ENCODE data around the gene PTGES2. TPM values are rescaled to one million over a fixed set of nuclear protein-coding genes. Genes with fewer than 3 reads are reported as not detected.

PTGES2 gene
- total RNA-seq, 2 experiments from 2014 or later = 43.4 to 43.6 TPM

DNA sequence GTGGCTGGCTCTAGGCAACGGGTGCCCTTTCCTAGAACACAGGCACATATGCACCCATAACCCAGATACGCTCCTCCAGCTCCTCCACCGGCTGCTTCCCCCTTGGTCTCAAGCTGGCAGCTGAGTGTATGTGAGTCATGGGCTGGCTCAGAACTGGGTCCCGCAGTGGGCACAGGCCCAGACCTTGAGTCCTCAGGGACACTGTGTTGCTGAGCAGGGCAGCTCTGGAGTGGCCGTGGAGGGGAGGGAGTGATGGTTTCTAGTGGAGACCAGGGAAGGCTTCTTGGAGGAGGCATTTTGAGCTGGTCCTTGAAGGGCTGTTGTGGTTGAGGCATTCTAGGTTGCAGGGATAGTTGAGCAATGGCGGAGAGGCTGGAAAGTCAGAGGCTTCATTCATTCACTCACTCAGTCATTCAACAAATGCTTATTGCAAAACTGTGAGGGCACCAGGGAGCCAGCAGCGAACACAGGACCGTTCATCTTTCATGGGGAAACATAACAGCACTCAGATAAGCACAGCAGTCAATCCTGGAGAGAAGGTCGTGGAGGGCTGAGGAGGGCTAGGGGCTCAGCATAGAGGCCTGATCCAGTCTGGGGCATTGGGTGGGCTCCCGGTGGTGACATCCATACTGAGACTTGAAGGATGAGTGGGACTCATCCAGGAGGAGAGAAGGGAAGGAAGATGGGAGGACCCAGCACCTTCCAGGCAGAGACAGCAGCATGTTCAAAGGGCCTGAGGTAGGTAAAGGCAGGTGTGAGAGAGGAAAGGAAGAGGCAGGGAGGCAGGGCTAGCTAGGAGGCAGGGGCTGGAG is 34.9 kb upstream of the PTGES2 start:
- Mint-ChIP-seq H3K9me3 (no peaks in the 10 kb centered on the region), H3K36me3 (peaks cover 20% of the 10 kb centered on the region), H3K4me3 (no peak overlapping the region), H3K27ac (peak overlapping the region; percentile 64), H3K27me3 (no peaks in the 10 kb centered on the region), H3K4me1 (ENCODE audit: low read depth) (peaks cover 24% of the 10 kb centered on the region)
- no peak for DNase-seq
- POLR2A ChIA-PET = interaction anchor here (4.1 kb wide), 1 partner anchor 29 kb away, joined by 19 read pairs; the partner anchor contains the start of gene CIZ1
- CTCF ChIA-PET = interaction anchor here (0.8 to 1.5 kb wide), 2 partner anchors 12 to 28 kb away, joined by 3 read pairs; no protein-coding TSS in a partner anchor
- intact Hi-C loops (cut with micrococcal nuclease) = no loop called here

DNA sequence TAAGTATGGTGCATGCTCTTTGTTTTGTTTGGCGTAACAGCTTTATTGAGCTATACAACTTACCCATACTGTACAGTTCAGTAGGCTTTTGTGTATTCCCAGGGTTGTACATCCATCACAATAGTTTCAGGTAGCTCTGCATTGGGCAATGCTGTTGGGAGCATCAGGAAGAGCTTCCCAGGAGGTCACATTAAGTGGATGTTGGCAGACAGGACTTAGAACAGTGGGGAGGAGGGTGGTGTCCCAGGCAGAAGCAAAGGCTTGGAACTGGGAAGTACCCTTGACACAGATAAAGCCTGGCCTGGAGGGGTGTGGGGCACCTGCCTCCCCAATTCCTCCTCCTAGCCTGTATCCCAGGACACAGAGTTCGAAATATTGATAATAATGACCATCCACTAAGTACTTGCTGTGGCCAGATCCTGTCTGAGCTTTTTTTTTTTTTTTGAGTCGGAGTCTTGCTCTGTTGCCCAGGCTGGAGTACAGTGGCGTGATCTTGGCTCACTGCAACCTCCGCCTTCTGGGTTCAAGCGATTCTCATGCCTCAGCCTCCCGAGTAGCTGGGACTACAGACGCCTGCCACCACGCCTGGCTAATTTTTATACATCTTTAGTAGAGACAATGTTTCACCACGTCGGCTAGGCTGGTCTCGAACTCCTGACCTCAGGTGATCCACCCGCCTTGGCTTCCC is 33.8 kb upstream of the PTGES2 start:
- peaks cover 24% of the 10 kb centered on the region for H3K4me1 Mint-ChIP-seq (ENCODE audit: low read depth)
- H3K9me3 Mint-ChIP-seq = no peaks in the 10 kb centered on the region
- no peak overlapping the region for H3K27ac Mint-ChIP-seq
- H3K4me3 Mint-ChIP-seq = peak overlapping the region; percentile 74
- CTCF ChIA-PET = interaction anchor here (1.2 to 2.7 kb wide), 3 partner anchors 29 to 218 kb away, joined by 3 to 9 read pairs (median 7); no protein-coding TSS in a partner anchor
- intact Hi-C loops (cut with micrococcal nuclease) = no loop called here
- H3K36me3 Mint-ChIP-seq = peaks cover 13% of the 10 kb centered on the region
- POLR2A ChIA-PET = interaction anchor here (0.7 to 4.1 kb wide), 3 partner anchors 30 to 290 kb away, joined by 3 to 19 read pairs (median 4); partner anchors contain the start of genes CIZ1 and PTGES2
- DNase-seq = no peak
- H3K27me3 Mint-ChIP-seq = no peaks in the 10 kb centered on the region

DNA sequence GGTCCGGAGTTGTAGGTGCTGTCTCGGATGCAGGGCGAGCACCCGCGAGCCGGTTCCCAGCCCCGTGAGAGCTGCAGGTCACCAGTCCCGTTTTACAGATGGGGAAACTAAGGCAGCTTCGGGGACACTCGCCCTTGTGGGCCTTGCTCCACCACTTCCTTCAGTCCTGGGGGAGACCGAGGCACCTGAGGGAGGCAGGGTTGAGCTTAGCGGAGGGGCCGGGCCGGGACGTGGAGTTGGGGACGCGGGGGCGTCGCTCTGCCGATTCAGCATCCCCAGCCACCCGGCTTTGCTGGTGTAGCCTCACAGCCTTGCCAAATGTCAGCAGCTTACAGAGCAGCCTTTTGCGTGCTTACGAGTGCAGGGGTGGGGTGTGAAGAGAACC is 33.1 kb upstream of the PTGES2 start:
- CTCF ChIA-PET = interaction anchor here (0.6 to 2.7 kb wide), 6 partner anchors 13 to 217 kb away, joined by 3 to 9 read pairs (median 4); no protein-coding TSS in a partner anchor
- Mint-ChIP-seq H3K4me1 (ENCODE audit: low read depth) (peaks cover 24% of the 10 kb centered on the region), H3K36me3 (peaks cover 10% of the 10 kb centered on the region), H3K27me3 (no peaks in the 10 kb centered on the region), H3K27ac (peak overlapping the region; percentile 79), H3K9me3 (no peaks in the 10 kb centered on the region), H3K4me3 (peak overlapping the region; percentile 74)
- intact Hi-C loops (cut with micrococcal nuclease) = loop anchor here (1.0 kb wide), 3 partner anchors 32 to 116 kb away; partner anchors contain the start of genes DNM1, GOLGA2 and SWI5
- peak; percentile 70 for DNase-seq
- POLR2A ChIA-PET = interaction anchor here (0.7 to 4.1 kb wide), 2 partner anchors 31 to 33 kb away, joined by 4 to 19 read pairs; partner anchors contain the start of genes CIZ1 and PTGES2

DNA sequence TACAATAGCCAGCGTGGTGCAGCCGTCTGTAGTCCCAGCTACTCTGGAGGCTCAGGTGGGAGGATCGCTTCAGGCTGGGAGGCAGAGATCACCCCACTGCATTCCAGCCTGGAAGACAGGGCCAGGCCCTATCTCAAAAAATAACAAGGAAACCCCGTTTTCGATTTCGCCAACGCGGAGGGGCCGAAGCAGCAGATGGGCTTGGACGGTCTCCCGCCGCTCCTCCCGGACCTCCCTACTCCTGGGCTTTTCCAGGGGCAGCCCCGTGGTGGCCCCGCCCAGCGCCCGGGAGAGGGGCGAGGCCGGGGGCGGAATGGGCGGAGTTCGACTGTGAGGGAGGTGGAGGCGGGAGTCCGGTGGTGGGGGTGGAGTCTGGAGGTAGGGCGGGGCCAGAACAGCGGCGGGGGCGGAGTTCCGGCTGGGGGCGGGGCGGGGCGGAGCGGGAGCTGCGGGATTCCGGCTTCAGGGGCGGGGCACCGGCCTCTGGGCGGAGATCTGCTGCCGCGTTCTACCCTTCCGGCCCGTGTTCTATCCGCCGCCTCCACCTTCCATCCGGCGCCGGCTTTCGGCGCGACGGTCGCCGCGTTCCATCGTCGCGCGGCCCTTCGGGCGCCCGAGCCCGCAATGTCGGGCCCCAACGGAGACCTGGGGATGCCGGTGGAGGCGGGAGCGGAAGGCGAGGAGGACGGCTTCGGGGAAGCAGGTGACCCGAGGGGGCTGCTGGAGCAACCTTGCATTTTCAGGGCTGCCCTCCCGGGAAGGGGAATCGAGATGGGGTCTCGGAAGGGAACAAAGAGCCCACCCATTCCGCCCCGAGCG is 32.5 kb upstream of the PTGES2 start, which contains the start of gene BBLN:
Gene BBLN, plus strand, starts transcription at position 482 of the 819 bp plus-strand sequence. Its CDS starts 143 bp downstream, at position 625.
- intact Hi-C loops (cut with micrococcal nuclease) = loop anchor here (1.0 kb wide), 3 partner anchors 32 to 116 kb away; partner anchors contain the start of genes DNM1, GOLGA2 and SWI5
- Mint-ChIP-seq H3K4me1 (ENCODE audit: low read depth) (peaks cover 24% of the 10 kb centered on the region), H3K36me3 (peaks cover 10% of the 10 kb centered on the region), H3K27ac (peak within 1 kb of the TSS; percentile 82), H3K27me3 (no peaks in the 10 kb centered on the region), H3K9me3 (no peaks in the 10 kb centered on the region), H3K4me3 (peak within 1 kb of the TSS; percentile 74)
- ChIA-PET CTCF (interaction anchor here (0.6 to 2.7 kb wide), 10 partner anchors 13 to 425 kb away, joined by 3 to 9 read pairs (median 4); partner anchors contain the start of gene TOR2A), POLR2A (interaction anchor here (0.7 to 4.1 kb wide), 3 partner anchors 24 to 33 kb away, joined by 4 to 19 read pairs (median 4); partner anchors contain the start of genes CIZ1 and PTGES2)
- peak; percentile 97 for DNase-seq

DNA sequence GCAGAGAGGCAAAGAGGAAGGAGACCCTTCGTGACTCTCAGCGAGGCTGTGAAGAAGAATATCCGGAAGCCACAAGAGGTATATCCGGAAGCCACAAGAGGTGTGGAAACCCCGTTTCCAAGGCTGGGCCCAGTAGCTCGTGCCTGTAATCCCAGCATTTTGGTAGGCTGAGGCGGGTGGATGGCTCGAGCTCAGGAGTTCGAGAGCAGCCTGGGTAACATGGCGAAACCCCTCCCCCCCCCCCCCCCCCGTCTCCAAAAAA is 31.9 kb upstream of the PTGES2 start:
- ChIA-PET POLR2A (interaction anchor here (1.2 to 4.1 kb wide), 2 partner anchors 25 to 32 kb away, joined by 4 to 19 read pairs; partner anchors contain the start of gene CIZ1), CTCF (interaction anchor here (0.7 to 2.7 kb wide), 7 partner anchors 28 to 425 kb away, joined by 3 to 9 read pairs (median 4); partner anchors contain the start of gene TOR2A)
- H3K4me1 Mint-ChIP-seq (ENCODE audit: low read depth) = peaks cover 24% of the 10 kb centered on the region
- H3K27me3 Mint-ChIP-seq = no peaks in the 10 kb centered on the region
- peak overlapping the region; percentile 82 for H3K27ac Mint-ChIP-seq
- peak; percentile 74 for DNase-seq
- H3K9me3 Mint-ChIP-seq = no peaks in the 10 kb centered on the region
- H3K36me3 Mint-ChIP-seq = peaks cover 10% of the 10 kb centered on the region
- intact Hi-C loops (cut with micrococcal nuclease) = no loop called here
- peak overlapping the region; percentile 74 for H3K4me3 Mint-ChIP-seq

DNA sequence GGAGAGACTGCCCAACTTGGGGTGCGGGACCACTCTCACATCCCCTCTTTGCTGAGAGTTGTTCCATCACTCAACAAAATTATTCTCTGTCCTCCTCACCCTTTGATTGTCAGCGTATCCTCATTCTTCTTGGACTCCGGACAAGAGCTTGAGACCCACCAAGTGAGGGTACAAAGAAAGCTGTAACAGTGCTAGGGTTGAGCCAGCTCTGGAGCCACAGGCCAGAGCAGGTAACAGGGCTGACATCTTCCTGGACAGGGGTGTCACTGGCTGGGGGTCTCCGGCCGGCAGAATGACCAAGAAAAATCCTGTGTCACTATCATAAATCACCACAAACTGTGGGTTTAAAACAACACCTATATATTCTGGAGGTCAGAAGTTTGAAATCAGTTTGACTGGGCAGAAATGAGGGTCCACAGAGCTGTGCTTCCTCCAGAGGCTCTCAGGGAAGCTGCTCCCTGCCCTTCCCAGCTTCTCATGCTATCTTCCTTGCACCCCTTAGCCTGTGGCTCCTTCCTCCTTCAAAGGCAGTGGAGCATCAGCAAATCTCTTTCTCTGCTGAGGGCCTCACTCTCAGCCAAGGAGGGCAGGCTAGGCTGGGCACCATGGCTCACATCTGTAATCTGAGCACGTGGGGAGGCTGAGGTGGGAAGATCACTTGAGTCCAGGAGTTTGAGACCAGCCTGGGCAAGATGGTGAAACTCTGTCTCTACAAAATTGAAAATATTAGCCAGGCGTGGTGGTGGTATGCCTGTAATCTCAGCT is 28.4 kb upstream of the PTGES2 start:
- intact Hi-C loops (cut with micrococcal nuclease) = no loop called here

DNA sequence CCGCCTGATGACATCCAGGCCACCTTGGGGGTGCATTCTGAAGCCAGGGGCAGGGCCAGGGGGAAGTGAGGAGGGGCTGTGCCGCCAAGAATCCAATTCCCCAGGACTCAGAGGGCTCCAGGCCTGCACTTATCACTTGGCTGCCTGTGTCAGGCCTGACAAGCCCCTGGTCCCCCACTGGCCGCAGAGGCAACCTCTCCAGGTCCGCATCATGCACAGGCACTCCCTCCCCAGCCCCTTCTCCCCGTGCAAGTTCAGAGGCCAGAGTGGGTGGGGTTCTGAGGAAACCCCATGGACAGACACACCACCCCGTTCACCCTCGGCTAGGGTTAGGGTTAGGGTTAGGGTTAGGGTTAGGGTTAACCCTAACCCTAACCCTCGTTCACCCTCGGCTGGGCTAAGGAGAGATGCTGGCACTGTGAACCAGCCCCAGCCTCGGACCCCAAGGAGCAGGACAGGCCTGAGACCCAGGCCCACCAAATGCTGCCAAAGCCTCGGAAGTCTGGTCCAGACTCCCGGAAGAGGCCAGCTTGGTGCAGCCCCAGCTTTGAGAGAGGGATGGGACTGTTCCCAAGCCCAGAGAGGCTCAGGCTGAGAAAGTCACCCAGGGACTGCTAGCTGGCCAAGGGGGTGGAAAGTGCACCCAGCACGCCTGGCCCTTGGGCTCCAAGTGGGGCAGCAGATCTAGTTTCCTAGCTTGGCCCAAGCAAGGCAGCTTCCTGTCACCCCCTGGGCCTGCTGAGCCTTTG is 26.6 kb upstream of the PTGES2 start:
- intact Hi-C loops (cut with micrococcal nuclease) = no loop called here
- H3K27ac Mint-ChIP-seq = no peak overlapping the region
- no peaks in the 10 kb centered on the region for H3K9me3 Mint-ChIP-seq
- POLR2A ChIA-PET = no interaction called here
- H3K36me3 Mint-ChIP-seq = no peaks in the 10 kb centered on the region
- H3K27me3 Mint-ChIP-seq = no peaks in the 10 kb centered on the region
- CTCF ChIA-PET = no interaction called here
- H3K4me3 Mint-ChIP-seq = no peak overlapping the region
- no peak for DNase-seq
- H3K4me1 Mint-ChIP-seq (ENCODE audit: low read depth) = peaks cover under 1% of the 10 kb centered on the region

More for the DNA sequence above, 28.4 kb upstream of the PTGES2 start:
- no peak for DNase-seq
- Mint-ChIP-seq H3K4me1 (ENCODE audit: low read depth) (peaks cover 8% of the 10 kb centered on the region), H3K4me3 (no peak overlapping the region), H3K27me3 (no peaks in the 10 kb centered on the region), H3K27ac (no peak overlapping the region), H3K9me3 (no peaks in the 10 kb centered on the region), H3K36me3 (no peaks in the 10 kb centered on the region)
- CTCF ChIA-PET = interaction anchor here (1.8 kb wide), 1 partner anchor 38 kb away, joined by 7 read pairs; no protein-coding TSS in a partner anchor
- POLR2A ChIA-PET = interaction anchor here (1.4 kb wide), 1 partner anchor 27 kb away, joined by 3 read pairs; no protein-coding TSS in a partner anchor

DNA sequence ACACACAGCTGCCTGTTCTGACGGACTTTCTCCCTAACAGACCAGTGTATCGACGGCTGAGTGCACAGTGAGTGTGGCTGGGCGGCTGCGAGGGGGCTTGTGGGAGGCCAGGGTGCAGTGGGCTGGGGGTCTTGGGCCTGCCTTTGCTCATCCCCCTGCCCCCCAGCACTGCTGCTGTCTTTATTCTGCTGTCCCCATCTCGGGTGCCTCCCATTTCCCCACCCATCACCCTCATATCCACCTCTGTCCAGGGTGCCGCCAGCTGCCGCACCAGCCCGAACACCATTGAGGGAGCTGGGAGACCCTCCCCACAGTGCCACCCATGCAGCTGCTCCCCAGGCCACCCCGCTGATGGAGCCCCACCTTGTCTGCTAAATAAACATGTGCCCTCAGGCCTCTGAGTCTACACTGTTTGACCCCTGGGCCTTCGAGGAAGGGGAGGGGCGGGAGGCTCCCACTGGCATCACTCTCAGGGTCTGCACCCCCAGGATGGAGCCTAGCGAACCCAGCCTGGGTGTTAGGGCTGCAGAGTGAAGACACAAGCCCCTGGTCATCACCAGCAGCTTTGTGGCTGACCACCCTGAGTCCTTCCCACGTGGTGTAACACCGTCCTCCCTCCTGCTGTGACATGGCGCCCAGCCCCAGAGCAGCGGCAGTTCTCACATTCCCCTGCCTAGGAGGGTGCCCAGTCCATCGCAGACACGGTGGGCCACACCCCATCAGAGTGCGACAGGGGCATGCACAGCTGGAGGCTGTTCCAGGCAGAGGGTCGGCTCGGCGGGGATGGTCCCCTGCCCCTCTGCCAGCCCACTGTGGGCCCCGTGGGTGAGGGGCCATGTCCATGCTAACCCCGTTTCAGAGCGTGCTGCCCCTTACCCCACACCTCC is 25.8 kb upstream of the PTGES2 start:
- CTCF ChIA-PET = no interaction called here
- DNase-seq = no peak
- H3K9me3 Mint-ChIP-seq = no peaks in the 10 kb centered on the region
- intact Hi-C loops (cut with micrococcal nuclease) = no loop called here
- no peak overlapping the region for H3K27ac Mint-ChIP-seq
- no peaks in the 10 kb centered on the region for H3K27me3 Mint-ChIP-seq
- H3K4me3 Mint-ChIP-seq = no peak overlapping the region
- H3K36me3 Mint-ChIP-seq = no peaks in the 10 kb centered on the region
- POLR2A ChIA-PET = no interaction called here
- no peaks in the 10 kb centered on the region for H3K4me1 Mint-ChIP-seq (ENCODE audit: low read depth)

DNA sequence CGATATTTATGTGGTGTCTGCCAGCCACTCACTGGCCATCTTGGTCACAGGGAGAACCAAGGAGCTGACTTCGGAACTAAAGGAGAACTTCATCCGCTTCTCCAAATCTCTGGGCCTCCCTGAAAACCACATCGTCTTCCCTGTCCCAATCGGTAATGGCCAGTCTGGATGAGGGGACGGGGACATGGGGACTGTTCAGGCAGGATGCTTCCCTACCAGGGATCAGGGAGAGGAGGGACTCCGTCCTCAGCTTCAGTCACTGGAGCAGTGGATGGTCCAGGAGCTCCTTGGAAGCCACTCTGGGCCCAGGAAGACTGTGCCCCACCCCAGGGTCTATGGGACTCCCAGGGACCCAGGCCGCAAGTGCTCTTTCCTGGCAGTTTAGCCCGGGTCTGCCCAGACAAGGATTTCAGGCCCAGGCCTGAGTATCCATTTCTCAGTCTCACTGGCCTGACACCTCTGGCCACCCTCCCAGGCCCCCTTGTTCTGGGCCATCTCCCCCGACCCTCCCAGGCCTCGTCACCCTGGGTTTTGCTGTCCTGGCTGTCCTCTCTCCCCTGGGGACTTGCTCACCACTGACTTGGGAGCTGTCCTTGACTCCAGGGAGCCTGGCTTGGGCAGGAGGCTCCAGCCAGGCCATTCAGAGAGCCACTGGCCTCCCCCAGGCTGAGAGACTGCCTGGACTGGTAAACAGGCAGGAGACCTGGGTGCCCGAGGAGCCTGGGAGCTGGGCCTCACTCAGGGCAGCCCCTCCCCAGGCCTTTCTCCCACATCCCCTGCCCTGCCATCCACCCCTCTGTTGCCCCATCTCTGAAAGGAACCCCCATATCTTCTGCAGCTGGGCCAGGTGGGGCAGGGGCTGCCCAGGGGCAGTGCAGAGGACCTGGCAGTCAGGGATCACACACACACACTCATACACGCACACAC is 24.9 kb upstream of the PTGES2 start:
- ChIA-PET CTCF (interaction anchor here (0.7 kb wide), 1 partner anchor 35 kb away, joined by 3 read pairs; no protein-coding TSS in a partner anchor), POLR2A (no interaction called here)
- DNase-seq = no peak
- intact Hi-C loops (cut with micrococcal nuclease) = no loop called here
- no peak overlapping the region for H3K4me3 Mint-ChIP-seq
- H3K27ac Mint-ChIP-seq = no peak overlapping the region
- H3K9me3 Mint-ChIP-seq = no peaks in the 10 kb centered on the region
- H3K36me3 Mint-ChIP-seq = no peaks in the 10 kb centered on the region
- H3K27me3 Mint-ChIP-seq = no peaks in the 10 kb centered on the region
- no peaks in the 10 kb centered on the region for H3K4me1 Mint-ChIP-seq (ENCODE audit: low read depth)
